Endothelial cell of umbilical vein (primary cell): ENCODE measurements around the gene NAPB. TPM values are rescaled to one million over a fixed set of nuclear protein-coding genes. Genes with fewer than 3 reads are reported as not detected.

Experiments
- BruUV-seq: library from RNA; stranded (reverse); fragments of 400-500 nt; replicated peaks from 2 replicates; lab custom pipeline; 2021; lab: Mats Ljungman, UMichigan
- CTCF ChIA-PET: fragments of 300-600, 350-600 bp; sonication (Branson Sonifier 250); formaldehyde crosslinking; loops from one replicate; lab custom pipeline; 2021; ENCODE audit warnings: antibody characterized with exemption, inconsistent platforms; lab: Charles Lee
- POLR2A ChIA-PET: fragments of 300-600, 350-600 bp; sonication (Branson Sonifier 250); formaldehyde crosslinking; loops from one replicate; lab custom pipeline; 2021; ENCODE audit warnings: antibody characterized with exemption, inconsistent platforms; lab: Charles Lee
- DNase-seq: peaks from one replicate; pipeline ENCODE4 v3.0.0-alpha.2; 2011; ENCODE audit warnings: low read depth, low spot score
- FAIRE-seq: peaks from 2 replicates; lab custom pipeline; 2011; peaks lifted over from hg19 to GRCh38; lab: Jason Lieb, UNC
- H2AFZ ChIP-seq: 2 replicates; pipeline ENCODE4 v1.6.0; 2012; ENCODE audit warnings: low read depth, low read length, control low read depth, inconsistent platforms
- H3K27ac ChIP-seq: 2 replicates; pipeline ENCODE4 v1.5.1; 2011; ENCODE audit warnings: low read depth, mild to moderate bottlenecking, control low read depth, low read length, moderate library complexity; ENCODE audit not compliant: insufficient read depth
- H3K27me3 ChIP-seq, 2 experiments: 2 replicates each; pipeline versions ENCODE4 v1.6.0 to v1.6.1; 2011; ENCODE audit warnings: low read length in 2 of 2, mixed read lengths in 1 of 2; ENCODE audit not compliant: control insufficient read depth in 2 of 2, insufficient read depth in 2 of 2
- H3K36me3 ChIP-seq, 2 experiments: 2 replicates in 1 of 2; 3 replicates in 1 of 2; pipeline ENCODE4 v1.5.1; 2011; ENCODE audit warnings: low read length in 2 of 2, mild to moderate bottlenecking in 1 of 2, moderate library complexity in 1 of 2; ENCODE audit not compliant: control insufficient read depth in 2 of 2, insufficient read depth in 2 of 2; ENCODE audit errors: extremely low read depth in 1 of 2
- H3K4me1 ChIP-seq: 3 replicates; pipeline ENCODE4 v1.5.1; 2011; ENCODE audit warnings: mild to moderate bottlenecking, low read length; ENCODE audit not compliant: control insufficient read depth, insufficient read depth; ENCODE audit errors: extremely low read depth
- H3K4me2 ChIP-seq: 2 replicates; pipeline ENCODE4 v1.6.1; 2011; ENCODE audit warnings: low read length, control low read depth, mixed read lengths; ENCODE audit not compliant: insufficient read depth
- H3K4me3 ChIP-seq, 3 experiments: fragments of 200-600 bp in 1 of 3; sonication (generic), shearing (Covaris generic) in 1 of 3; replicated peaks in 1 of 3; 2 replicates each; pipeline ENCODE4 v1.5.1; 2011 to 2016; ENCODE audit warnings: control low read depth in 3 of 3, low read length in 3 of 3, mild to moderate bottlenecking in 2 of 3, inconsistent platforms in 1 of 3, low read depth in 1 of 3, moderate library complexity in 1 of 3; ENCODE audit not compliant: insufficient read depth in 1 of 3
- H3K79me2 ChIP-seq: 2 replicates; pipeline ENCODE4 v1.6.0; 2012; ENCODE audit warnings: low read length, inconsistent platforms; ENCODE audit not compliant: control insufficient read depth, insufficient read depth
- H3K9ac ChIP-seq: replicated peaks from 2 replicates; pipeline ENCODE3; 2011; ENCODE audit warnings: low read length, control low read depth; ENCODE audit not compliant: insufficient read depth; ENCODE audit errors: extremely low read depth
- H3K9me1 ChIP-seq: replicated peaks from 3 replicates; pipeline ENCODE4 v1.6.0; 2011; ENCODE audit warnings: mild to moderate bottlenecking, low read length; ENCODE audit not compliant: control insufficient read depth, insufficient read depth; ENCODE audit errors: extremely low read depth
- H3K9me3 ChIP-seq: replicated peaks from 2 replicates; pipeline ENCODE4 v1.5.1; 2012; ENCODE audit warnings: low read length, inconsistent platforms; ENCODE audit not compliant: control insufficient read depth, insufficient read depth
- H4K20me1 ChIP-seq: replicated peaks from 2 replicates; pipeline ENCODE3; 2011; ENCODE audit warnings: mild to moderate bottlenecking, low read length; ENCODE audit not compliant: control insufficient read depth, insufficient read depth; ENCODE audit errors: extremely low read depth
- EZH2 ChIP-seq: IDR thresholded peaks from 2 replicates; pipeline ENCODE4 v1.6.1; 2012; ENCODE audit warnings: borderline replicate concordance, low read depth, mild to moderate bottlenecking, moderate library complexity, low read length, inconsistent platforms; ENCODE audit not compliant: severe bottlenecking
- FOS ChIP-seq: IDR thresholded peaks from 2 replicates; pipeline ENCODE4 v1.6.1; 2011; ENCODE audit warnings: mild to moderate bottlenecking, low read length, moderate library complexity, borderline replicate concordance; ENCODE audit not compliant: insufficient read depth
- GATA2 ChIP-seq: IDR thresholded peaks from 2 replicates; pipeline ENCODE4 v1.7.0; 2011; ENCODE audit warnings: low read depth, mild to moderate bottlenecking, moderate library complexity, mixed read lengths, low read length; ENCODE audit not compliant: insufficient read length, insufficient read depth
- JUN ChIP-seq: IDR thresholded peaks from 2 replicates; pipeline ENCODE4 v1.6.1; 2011; ENCODE audit warnings: borderline replicate concordance, low read depth; ENCODE audit not compliant: insufficient read length, insufficient read depth
- MYC ChIP-seq: IDR thresholded peaks from one replicate; pipeline ENCODE4 v1.6.1; 2011; ENCODE audit warnings: mild to moderate bottlenecking, low read depth, low read length
- POLR2A ChIP-seq: IDR thresholded peaks from 2 replicates; pipeline ENCODE4 v1.6.1; 2012; ENCODE audit warnings: low read depth, mild to moderate bottlenecking, control low read depth, low read length
- POLR2AphosphoS5 ChIP-seq: IDR thresholded peaks from 2 replicates; pipeline ENCODE4 v1.6.1; 2012; ENCODE audit warnings: low read depth, mild to moderate bottlenecking, control low read depth, low read length, moderate library complexity; ENCODE audit not compliant: insufficient read depth
- dilution Hi-C: fragments of 300-500 bp; cut with MboI; formaldehyde crosslinking; loops from one replicate; pipeline ENCODE4 v1.15.0; 2019; ENCODE audit warnings: low sequenced_read_pairs; ENCODE audit not compliant: extremely low pct_ligation_motif_present
- intact Hi-C: fragments of 100-400 bp; cut with micrococcal nuclease; formaldehyde crosslinking; loops from one replicate; pipeline ENCODE4 v1.10.0; 2022
- polyA plus RNA-seq, 4 experiments: library from polyadenylated mRNA; depleted of rRNA in 3 of 4; stranded (reverse) in 3 of 4; unstranded in 1 of 4; fragments of >200 nt; gene quantifications; 2 replicates each; pipeline versions ENCODE4 v1.2.1 to v1.2.3, GENCODE V29; 2011 to 2012; ENCODE audit warnings: missing spikeins in 1 of 4
- total RNA-seq: library from RNA; stranded (reverse); gene quantifications from 2 replicates; pipeline ENCODE4 v1.2.3, GENCODE V29; 2021
- TF ChIP-seq, protein P1 (sequence below): IDR thresholded peaks from 2 replicates; pipeline ENCODE4 v1.6.1; 2011; ENCODE audit not compliant: insufficient read depth, insufficient read length
- TF ChIP-seq, protein P2 (sequence below), 2 donors: IDR thresholded peaks; 1 replicate in 1 of 2; 2 replicates in 1 of 2; pipeline ENCODE4 v1.5.1; 2011; ENCODE audit warnings: low read length in 2 of 2, mild to moderate bottlenecking in 2 of 2, moderate library complexity in 2 of 2, control low read depth in 1 of 2, inconsistent platforms in 1 of 2, low read depth in 1 of 2; ENCODE audit not compliant: insufficient read depth in 1 of 2; ENCODE audit errors: extremely low read depth in 1 of 2

Gene NAPB
- total and polyA plus RNA-seq, 2 donors (not counting 3 experiments of a cell fraction or from before 2014, with no cell fraction given) = 4.7 to 10.1 TPM

DNA sequence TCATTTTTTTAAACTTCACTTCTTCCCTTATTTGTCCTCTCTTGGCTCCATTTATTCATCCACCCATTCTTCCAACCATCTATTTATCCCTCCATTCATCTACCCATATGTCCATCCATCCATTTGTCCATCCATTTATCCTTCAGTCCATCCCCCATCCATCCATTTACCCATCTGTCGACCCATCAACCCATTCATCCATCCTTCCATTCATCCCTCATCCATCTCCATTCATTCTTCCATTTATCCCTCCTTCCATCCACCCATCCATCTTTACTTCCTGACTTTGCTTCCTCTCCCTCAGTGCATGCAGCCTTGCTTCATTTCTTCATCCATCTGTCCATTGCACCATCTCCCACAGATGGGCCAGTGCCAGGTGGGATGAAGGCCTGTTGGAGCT, 29.6 kb upstream of the NAPB start:
- CTCF ChIA-PET = interaction anchor here (2.1 kb wide), 1 partner anchor 8 kb away, joined by 10 read pairs; no protein-coding TSS in a partner anchor
- POLR2A ChIA-PET = no interaction called here
- no peaks in the 10 kb centered on the region for H3K79me2 ChIP-seq
- H3K9me1 ChIP-seq = no peaks in the 10 kb centered on the region
- no peak for DNase-seq
- FAIRE-seq = no peak
- H3K27me3 ChIP-seq = no peaks in the 10 kb centered on the region
- no peaks in the 10 kb centered on the region for H4K20me1 ChIP-seq
- H3K4me1 ChIP-seq = no peaks in the 10 kb centered on the region
- H2AFZ ChIP-seq = no peak overlapping the region
- BruUV-seq = no TSS peak
- no peaks in the 10 kb centered on the region for H3K9me3 ChIP-seq
- no peak overlapping the region for H3K9ac ChIP-seq
- intact Hi-C loops = no loop called here
- no peaks in the 10 kb centered on the region for H3K36me3 ChIP-seq
- no peak overlapping the region for H3K27ac ChIP-seq
- no peak overlapping the region for H3K4me3 ChIP-seq
- dilution Hi-C loops = no loop called here
- TF ChIP-seq, protein P1, sequence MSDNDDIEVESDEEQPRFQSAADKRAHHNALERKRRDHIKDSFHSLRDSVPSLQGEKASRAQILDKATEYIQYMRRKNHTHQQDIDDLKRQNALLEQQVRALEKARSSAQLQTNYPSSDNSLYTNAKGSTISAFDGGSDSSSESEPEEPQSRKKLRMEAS = no peak
- TF ChIP-seq POLR2AphosphoS5 (no peak), FOS (no peak), POLR2A (no peak), EZH2 (no peak), MYC (no peak), JUN (no peak), GATA2 (no peak)
- TF ChIP-seq, protein P2, sequence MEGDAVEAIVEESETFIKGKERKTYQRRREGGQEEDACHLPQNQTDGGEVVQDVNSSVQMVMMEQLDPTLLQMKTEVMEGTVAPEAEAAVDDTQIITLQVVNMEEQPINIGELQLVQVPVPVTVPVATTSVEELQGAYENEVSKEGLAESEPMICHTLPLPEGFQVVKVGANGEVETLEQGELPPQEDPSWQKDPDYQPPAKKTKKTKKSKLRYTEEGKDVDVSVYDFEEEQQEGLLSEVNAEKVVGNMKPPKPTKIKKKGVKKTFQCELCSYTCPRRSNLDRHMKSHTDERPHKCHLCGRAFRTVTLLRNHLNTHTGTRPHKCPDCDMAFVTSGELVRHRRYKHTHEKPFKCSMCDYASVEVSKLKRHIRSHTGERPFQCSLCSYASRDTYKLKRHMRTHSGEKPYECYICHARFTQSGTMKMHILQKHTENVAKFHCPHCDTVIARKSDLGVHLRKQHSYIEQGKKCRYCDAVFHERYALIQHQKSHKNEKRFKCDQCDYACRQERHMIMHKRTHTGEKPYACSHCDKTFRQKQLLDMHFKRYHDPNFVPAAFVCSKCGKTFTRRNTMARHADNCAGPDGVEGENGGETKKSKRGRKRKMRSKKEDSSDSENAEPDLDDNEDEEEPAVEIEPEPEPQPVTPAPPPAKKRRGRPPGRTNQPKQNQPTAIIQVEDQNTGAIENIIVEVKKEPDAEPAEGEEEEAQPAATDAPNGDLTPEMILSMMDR (IDR thresholded peaks at IDR 0.05; ENCODE audit: extremely low read depth in 1 of 2, insufficient read depth in 1 of 2, low read depth in 1 of 2, low read length in 2 of 2) = no peak
- no peak overlapping the region for H3K4me2 ChIP-seq
